GM21447 (cell line): Measurements from ENCODE around the gene CIDEA.

ENCODE experiments used
- ATAC-seq: cut with Tn5 transposase; IDR thresholded peaks from one replicate; pipeline ENCODE4 v1.9.1; 2021; ENCODE audit not compliant: unreplicated experiment

CIDEA gene

GRCh38 chr18:12296457-12296856 lies 42.3 kb downstream of the CIDEA start:
- no peak for ATAC-seq

GRCh38 chr18:12299862-12300261 lies 45.7 kb downstream of the CIDEA start:
- ATAC-seq = no peak

GRCh38 chr18:12301263-12302005 lies 47.3 kb downstream of the CIDEA start:
- no peak for ATAC-seq

GRCh38 chr18:12302391-12303147 lies 48.4 kb downstream of the CIDEA start:
- no peak for ATAC-seq

GRCh38 chr18:12304351-12305210 lies 50.4 kb downstream of the CIDEA start:
- ATAC-seq = no peak

DNA sequence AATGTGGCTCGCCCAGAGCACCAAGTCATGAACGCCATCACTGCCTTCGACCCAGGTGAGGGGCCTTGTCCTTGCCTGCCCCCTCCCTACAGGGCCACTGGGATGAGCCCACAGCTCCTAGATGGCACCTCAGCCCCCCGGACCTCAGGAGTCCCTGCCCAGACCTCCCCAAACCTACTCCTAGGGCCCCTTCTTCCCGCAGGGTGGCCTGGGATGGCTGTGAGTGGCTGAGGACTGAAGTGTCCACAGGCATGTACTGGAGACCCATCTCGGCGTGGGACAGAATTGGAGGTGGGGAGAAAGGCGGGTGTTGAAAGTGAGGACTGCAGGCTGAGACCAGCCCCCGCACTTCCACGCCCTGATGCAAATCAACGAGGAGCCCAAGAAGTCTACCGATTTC lies 51.0 kb downstream of the CIDEA start:
- no peak for ATAC-seq

GRCh38 chr18:12305930-12306629 lies 51.9 kb downstream of the CIDEA start:
- ATAC-seq = no peak

GRCh38 chr18:12306752-12307700 lies 52.9 kb downstream of the CIDEA start:
- ATAC-seq = peak; percentile 16

- ATAC-seq = peak; percentile 59
Measured at GRCh38 chr18:12307701-12308385, 53.7 kb downstream of the CIDEA start, which contains the start of gene TUBB6. TSS of gene TUBB6 (plus strand) at chr18:12308241. CDS start at chr18:12308293, 52 bp downstream.

DNA sequence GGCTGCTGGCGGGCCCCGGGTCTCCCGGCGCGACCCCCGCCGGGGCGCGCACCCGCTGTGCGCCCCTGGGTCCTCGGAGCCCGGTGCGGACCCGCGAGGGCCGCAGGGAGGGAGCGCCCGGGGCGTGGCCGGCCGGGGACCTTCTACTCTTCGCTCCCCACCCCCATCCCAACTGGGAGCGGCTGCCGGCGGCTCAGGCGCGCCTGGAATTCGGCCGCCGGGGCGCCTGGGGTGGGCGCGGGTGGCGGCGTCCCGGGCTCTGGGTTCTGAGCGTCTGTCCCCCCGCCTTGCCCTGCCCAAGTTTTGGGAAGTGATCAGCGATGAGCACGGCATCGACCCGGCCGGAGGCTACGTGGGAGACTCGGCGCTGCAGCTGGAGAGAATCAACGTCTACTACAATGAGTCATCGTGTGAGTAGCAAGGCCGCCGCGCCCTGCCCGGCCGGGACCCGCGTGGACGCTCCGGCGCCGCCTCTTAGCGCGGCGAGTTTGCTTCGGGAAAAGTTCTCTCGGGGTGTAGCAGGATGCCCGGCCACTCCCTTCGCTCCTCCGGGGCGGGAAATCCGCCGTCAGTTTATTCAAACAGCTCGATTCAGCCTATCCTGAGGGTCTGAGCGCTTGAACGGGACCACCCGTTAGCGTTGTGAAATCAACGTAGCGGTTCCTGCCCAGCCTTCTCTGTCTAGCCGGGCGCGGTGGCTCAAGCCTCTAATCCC lies 54.4 kb downstream of the CIDEA start:
- peak; percentile 64 for ATAC-seq

DNA sequence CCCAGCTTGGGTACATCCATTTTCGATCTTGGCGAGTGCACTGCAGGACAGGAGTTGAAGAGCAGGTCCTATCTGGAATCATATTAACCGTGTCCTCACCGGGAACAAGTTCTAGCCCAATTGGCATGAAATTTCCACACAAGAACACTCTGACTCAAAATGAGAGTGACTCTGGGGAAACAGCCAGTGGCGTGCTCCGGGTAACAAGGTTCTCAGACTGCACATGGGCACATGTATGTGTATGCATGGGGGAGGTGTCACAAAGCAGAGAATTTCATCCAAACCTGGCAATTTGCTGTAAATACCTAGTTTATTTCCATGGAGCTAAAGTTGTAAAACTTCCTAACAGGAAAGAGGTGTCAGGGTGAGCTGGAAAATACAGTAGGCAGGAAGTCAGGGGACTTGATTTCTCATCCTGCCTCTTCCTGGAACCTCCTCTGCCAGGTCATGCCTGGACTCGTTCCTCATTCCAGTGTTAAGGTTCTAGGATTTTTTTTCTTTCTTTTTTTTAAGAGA lies 55.6 kb downstream of the CIDEA start:
- ATAC-seq = no peak

GRCh38 chr18:12310762-12311161 lies 56.6 kb downstream of the CIDEA start:
- no peak for ATAC-seq

- no peak for ATAC-seq
Measured at GRCh38 chr18:12312976-12313375, 58.8 kb downstream of the CIDEA start.

- ATAC-seq = no peak
Measured at GRCh38 chr18:12313530-12314245, 59.5 kb downstream of the CIDEA start.

- ATAC-seq = peak; percentile 47
Measured at GRCh38 chr18:12314591-12315305, 60.6 kb downstream of the CIDEA start.

- no peak for ATAC-seq
Measured at GRCh38 chr18:12315490-12315889, 61.3 kb downstream of the CIDEA start.

DNA sequence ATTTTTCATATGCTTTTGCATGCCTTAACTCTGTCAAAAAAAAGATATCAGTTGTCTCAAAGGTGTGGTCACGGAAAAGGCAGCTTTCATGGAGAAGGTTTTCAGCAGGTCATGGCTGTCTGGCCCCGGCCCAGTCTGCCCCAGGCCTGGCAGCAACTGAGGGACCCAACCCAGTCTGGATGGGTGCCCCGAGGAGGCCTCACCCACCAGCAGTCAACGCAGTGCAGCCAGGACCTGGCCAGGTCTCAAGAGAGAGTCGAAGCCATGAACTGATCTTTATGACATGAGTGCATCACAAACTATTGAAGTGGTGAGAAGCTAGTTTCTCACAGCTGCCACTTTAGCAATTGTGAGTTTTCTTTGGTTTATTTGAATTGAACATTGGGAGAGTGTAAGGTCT lies 61.8 kb downstream of the CIDEA start:
- ATAC-seq = no peak
